Measurements from ENCODE around the gene KCNT2.

The KCNT2 gene

GRCh38 chr1:196607981-196608380 is 259 bp downstream of the KCNT2 start:
- no peak for TF ChIP-seq CTCF (IDR thresholded peaks at IDR 0.05)
- H3K36me3 Mint-ChIP-seq (ENCODE audit: low read depth), result peaks cover 10% of the 10 kb centered on the region
- DNase-seq, result no peak
- no peaks in the 10 kb centered on the region for H3K27me3 Mint-ChIP-seq (ENCODE audit: low read depth, poor library complexity)
- H3K4me3 Mint-ChIP-seq, result peak overlapping the region; percentile 99
- peak overlapping the region; percentile 98 for H3K27ac Mint-ChIP-seq
- peaks cover 45% of the 10 kb centered on the region for H3K4me1 Mint-ChIP-seq
- H3K9me3 Mint-ChIP-seq, result no peaks in the 10 kb centered on the region

- Mint-ChIP-seq H3K4me1 (peaks cover 31% of the 10 kb centered on the region), H3K27ac (no peak overlapping the region)
Observed at GRCh38 chr1:196603651-196604050, 4.6 kb downstream of the KCNT2 start.

GRCh38 chr1:196598942-196599748 is 9.1 kb downstream of the KCNT2 start:
- no peaks in the 10 kb centered on the region for H3K9me3 Mint-ChIP-seq
- no peak overlapping the region for H3K27ac Mint-ChIP-seq
- H3K36me3 Mint-ChIP-seq (ENCODE audit: low read depth), result peaks cover 29% of the 10 kb centered on the region
- no peak for DNase-seq
- H3K4me1 Mint-ChIP-seq, result no peaks in the 10 kb centered on the region
- H3K27me3 Mint-ChIP-seq (ENCODE audit: low read depth, poor library complexity), result no peaks in the 10 kb centered on the region
- no peak for TF ChIP-seq CTCF (IDR thresholded peaks at IDR 0.05)
- no peak overlapping the region for H3K4me3 Mint-ChIP-seq

More at GRCh38 chr1:196603651-196604050, 4.6 kb downstream of the KCNT2 start:
- no peak for DNase-seq
- no peaks in the 10 kb centered on the region for H3K9me3 Mint-ChIP-seq
- peaks cover 20% of the 10 kb centered on the region for H3K36me3 Mint-ChIP-seq (ENCODE audit: low read depth)
- no peak for TF ChIP-seq CTCF (IDR thresholded peaks at IDR 0.05)
- H3K27me3 Mint-ChIP-seq (ENCODE audit: low read depth, poor library complexity), result no peaks in the 10 kb centered on the region
- no peak overlapping the region for H3K4me3 Mint-ChIP-seq

GRCh38 chr1:196594700-196595099 is 13.5 kb downstream of the KCNT2 start:
- Mint-ChIP-seq H3K4me3 (no peak overlapping the region), H3K27ac (no peak overlapping the region), H3K4me1 (peaks cover 10% of the 10 kb centered on the region), H3K27me3 (ENCODE audit: low read depth, poor library complexity) (no peaks in the 10 kb centered on the region), H3K36me3 (ENCODE audit: low read depth) (peaks cover 12% of the 10 kb centered on the region), H3K9me3 (no peaks in the 10 kb centered on the region)
- no peak for DNase-seq
- no peak for TF ChIP-seq CTCF (IDR thresholded peaks at IDR 0.05)

GRCh38 chr1:196593955-196594354 is 14.3 kb downstream of the KCNT2 start:
- Mint-ChIP-seq H3K9me3 (no peaks in the 10 kb centered on the region), H3K27me3 (ENCODE audit: low read depth, poor library complexity) (no peaks in the 10 kb centered on the region), H3K27ac (no peak overlapping the region), H3K4me3 (no peak overlapping the region), H3K36me3 (ENCODE audit: low read depth) (peaks cover 12% of the 10 kb centered on the region), H3K4me1 (peaks cover 10% of the 10 kb centered on the region)
- no peak for TF ChIP-seq CTCF (IDR thresholded peaks at IDR 0.05)
- no peak for DNase-seq

GRCh38 chr1:196590959-196591358 is 17.3 kb downstream of the KCNT2 start:
- Mint-ChIP-seq H3K4me1 (peaks cover 10% of the 10 kb centered on the region), H3K27ac (no peak overlapping the region), H3K4me3 (no peak overlapping the region), H3K27me3 (ENCODE audit: low read depth, poor library complexity) (no peaks in the 10 kb centered on the region), H3K9me3 (no peaks in the 10 kb centered on the region), H3K36me3 (ENCODE audit: low read depth) (no peaks in the 10 kb centered on the region)
- no peak for DNase-seq
- TF ChIP-seq CTCF (IDR thresholded peaks at IDR 0.05), result no peak

Data from nephron progenitor cell (in vitro differentiated cells).